Duodenal mucosa (tissue), 2 donors: ENCODE measurements around the gene ACKR2.

Experiments used
- H3K27ac ChIP-seq: one replicate; pipeline ENCODE4 v1.7.0; 2013; ENCODE audit warnings: low read depth, low read length
- H3K27me3 ChIP-seq, 2 donors: one replicate each; pipeline ENCODE4 v1.7.0; 2013; ENCODE audit warnings: low read length in 2 of 2, control low read depth in 1 of 2; ENCODE audit not compliant: insufficient read depth in 2 of 2, control insufficient read depth in 1 of 2
- H3K36me3 ChIP-seq, 2 donors: one replicate each; pipeline ENCODE4 v1.7.0; 2013; ENCODE audit warnings: low read length in 2 of 2, control low read depth in 1 of 2; ENCODE audit not compliant: insufficient read depth in 2 of 2, control insufficient read depth in 1 of 2
- H3K4me1 ChIP-seq, 2 donors: one replicate each; pipeline ENCODE4 v1.7.0; 2013; ENCODE audit warnings: low read length in 2 of 2, control low read depth in 1 of 2; ENCODE audit not compliant: insufficient read depth in 2 of 2, control insufficient read depth in 1 of 2
- H3K4me3 ChIP-seq, 2 donors: one replicate each; pipeline ENCODE4 v1.7.0; 2013; ENCODE audit warnings: low read length in 2 of 2, low read depth in 1 of 2
- H3K9ac ChIP-seq, 2 donors: one replicate each; pipeline ENCODE4 v1.7.0; 2013; ENCODE audit warnings: low read length in 2 of 2, low read depth in 1 of 2
- H3K9me3 ChIP-seq, 2 donors: one replicate each; pipeline ENCODE4 v1.7.0; 2013; ENCODE audit warnings: low read length in 2 of 2, control low read depth in 1 of 2; ENCODE audit not compliant: control insufficient read depth in 1 of 2

Gene ACKR2, protein sequence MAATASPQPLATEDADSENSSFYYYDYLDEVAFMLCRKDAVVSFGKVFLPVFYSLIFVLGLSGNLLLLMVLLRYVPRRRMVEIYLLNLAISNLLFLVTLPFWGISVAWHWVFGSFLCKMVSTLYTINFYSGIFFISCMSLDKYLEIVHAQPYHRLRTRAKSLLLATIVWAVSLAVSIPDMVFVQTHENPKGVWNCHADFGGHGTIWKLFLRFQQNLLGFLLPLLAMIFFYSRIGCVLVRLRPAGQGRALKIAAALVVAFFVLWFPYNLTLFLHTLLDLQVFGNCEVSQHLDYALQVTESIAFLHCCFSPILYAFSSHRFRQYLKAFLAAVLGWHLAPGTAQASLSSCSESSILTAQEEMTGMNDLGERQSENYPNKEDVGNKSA

DNA sequence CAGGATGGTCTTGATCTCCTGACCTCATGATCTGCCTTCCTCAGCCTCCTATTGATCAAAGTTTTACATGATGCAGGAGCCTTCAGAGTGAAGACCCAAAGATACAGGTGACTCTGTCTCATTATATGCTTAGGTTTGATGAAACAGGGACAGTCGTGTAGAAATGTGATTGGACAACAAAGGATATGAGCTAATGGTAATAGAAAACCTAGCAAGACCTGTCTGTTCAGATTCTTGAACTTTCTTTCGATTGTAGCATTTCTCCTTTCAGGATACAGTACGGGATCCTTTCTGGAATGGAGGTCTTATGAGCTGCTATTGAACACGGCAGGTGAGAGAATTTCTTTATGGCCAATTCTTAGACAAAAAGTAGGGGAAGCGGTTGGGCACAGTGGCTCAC is at the start of gene ACKR2:
Gene ACKR2 (plus strand): TSS at position 244 of the 400 bp plus-strand sequence. CDS start 55,058 bp downstream, outside the sequence.
- Histone ChIP-seq H3K27me3 (peaks cover 0 to 4% of the 10 kb centered on the region in 2 donors), H3K9me3 (no peaks in the 10 kb centered on the region), H3K4me1 (peaks cover 3 to 5% of the 10 kb centered on the region in 2 donors), H3K27ac (no peak within 1 kb of the TSS), H3K9ac (no peak within 1 kb of the TSS), H3K36me3 (no peaks in the 10 kb centered on the region), H3K4me3 (no peak within 1 kb of the TSS)

DNA sequence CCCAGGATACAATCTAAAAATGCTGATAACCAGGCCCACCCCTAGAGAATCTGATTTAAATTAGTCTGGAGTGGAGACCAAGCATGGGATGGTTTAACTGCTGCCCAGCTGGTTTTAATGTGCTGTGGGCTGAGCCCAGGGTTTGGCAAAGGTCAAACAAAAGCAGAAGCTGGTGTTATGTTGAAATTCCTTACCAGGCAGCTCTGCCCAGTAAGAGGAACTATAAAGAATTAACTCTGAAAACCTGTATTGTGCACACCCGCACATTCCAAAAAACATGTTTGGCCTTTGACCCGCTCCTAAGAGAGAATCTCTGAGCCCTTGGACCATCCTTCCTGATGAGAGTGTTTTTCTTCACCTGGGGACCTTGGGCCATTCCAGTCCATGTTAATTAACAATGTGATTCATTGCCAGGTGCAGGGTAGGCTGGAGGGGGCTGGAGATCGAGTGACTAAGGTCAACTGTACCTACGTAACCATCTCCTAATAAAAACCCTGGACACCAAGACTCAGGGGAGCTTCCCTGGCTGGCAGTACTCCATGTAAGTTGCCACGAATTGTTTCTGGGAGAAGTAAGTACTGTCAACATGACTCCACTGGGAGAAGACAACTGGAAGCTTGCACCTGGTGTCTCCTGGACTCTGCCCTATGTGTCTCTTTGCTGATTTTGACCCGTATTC is 47.1 kb upstream of the ACKR2 start:
- Histone ChIP-seq H3K36me3 (no peaks in the 10 kb centered on the region), H3K4me3 (no peak overlapping the region), H3K9me3 (no peaks in the 10 kb centered on the region), H3K4me1 (peaks cover 0 to 7% of the 10 kb centered on the region in 2 donors), H3K9ac (no peak overlapping the region), H3K27me3 (no peaks in the 10 kb centered on the region), H3K27ac (no peak overlapping the region)

DNA sequence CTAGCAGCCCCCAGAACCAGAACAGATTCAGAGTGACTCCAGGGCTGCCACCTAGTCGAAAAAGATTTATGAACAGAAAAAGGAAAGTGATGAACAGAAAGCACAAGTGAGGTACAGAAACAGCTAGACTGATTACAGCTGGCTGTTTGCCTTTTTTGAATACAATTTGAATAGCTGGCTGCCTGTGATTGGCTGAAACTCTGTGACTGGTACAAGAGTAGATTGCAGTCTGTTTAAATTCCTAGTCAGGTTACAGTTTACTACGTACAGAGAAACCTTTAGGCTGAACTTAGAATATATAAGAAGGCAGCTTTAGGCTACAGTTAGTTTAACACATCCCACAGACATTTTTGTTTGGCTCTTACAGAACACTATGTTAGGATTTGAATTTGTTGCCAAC is 46.2 kb upstream of the ACKR2 start:
- no peak overlapping the region for H3K27ac ChIP-seq
- H3K4me3 ChIP-seq = no peak overlapping the region
- H3K36me3 ChIP-seq = no peaks in the 10 kb centered on the region
- H3K9ac ChIP-seq = no peak overlapping the region
- peaks cover 0 to 7% of the 10 kb centered on the region in 2 donors for H3K4me1 ChIP-seq
- no peaks in the 10 kb centered on the region for H3K27me3 ChIP-seq
- no peaks in the 10 kb centered on the region for H3K9me3 ChIP-seq

DNA sequence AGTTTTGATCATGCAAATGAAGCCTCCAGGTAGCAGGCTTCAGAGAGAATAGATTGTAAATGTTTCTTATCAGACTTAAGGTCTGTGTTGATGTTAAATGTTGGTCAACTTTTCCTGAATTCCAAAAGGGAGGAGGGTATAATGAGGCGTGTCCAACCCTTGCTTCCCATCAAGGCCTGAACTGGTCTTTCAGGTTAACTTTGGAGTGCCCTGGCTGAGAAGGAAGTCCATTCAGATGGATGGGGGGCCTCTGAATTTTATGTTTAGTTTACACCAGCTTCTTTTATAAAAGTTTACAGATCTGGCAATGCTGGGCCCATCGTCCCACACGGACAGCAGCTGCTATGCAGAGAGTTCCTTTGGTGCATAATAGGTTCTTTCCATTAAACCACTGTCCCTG is 45.1 kb upstream of the ACKR2 start:
- Histone ChIP-seq H3K36me3 (no peaks in the 10 kb centered on the region), H3K4me3 (no peak overlapping the region), H3K9ac (no peak overlapping the region), H3K4me1 (peaks cover 0 to 7% of the 10 kb centered on the region in 2 donors), H3K27ac (no peak overlapping the region), H3K9me3 (no peaks in the 10 kb centered on the region), H3K27me3 (no peaks in the 10 kb centered on the region)

DNA sequence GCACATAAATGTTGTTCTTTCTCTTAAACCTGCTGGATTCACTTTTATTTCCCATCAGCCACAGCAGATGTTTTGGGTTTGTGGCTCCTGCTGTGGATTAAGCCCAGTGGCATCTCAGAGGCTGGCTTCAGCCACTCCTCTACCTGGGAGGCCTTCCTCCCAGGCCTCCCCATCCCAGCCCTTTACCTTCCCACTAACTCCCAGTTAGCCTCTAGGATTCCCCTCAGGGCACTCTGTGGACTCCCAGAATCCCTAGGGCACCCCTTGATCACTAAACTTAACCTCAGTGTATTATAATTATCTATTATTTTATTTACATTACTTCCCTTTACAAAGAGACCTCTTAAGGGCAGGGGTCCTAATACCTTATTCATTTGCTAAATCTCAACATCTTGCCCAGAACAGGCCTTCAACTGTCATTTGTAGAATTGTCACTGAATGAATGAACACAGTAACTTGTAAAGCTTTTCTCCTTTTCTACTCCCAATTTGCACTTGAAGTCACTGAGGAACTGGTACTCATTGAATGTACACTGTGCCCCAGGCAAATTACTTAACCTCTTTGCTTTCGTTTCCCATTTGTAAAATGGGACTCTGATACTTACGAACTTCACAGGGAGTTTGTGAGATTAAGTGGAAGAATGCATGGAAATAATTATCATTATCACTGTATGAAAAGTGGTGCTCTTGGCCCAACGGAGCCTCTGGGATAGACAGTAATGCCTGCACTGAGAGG is 44.5 kb upstream of the ACKR2 start:
- Histone ChIP-seq H3K9ac (no peak overlapping the region), H3K4me3 (no peak overlapping the region), H3K27ac (no peak overlapping the region), H3K9me3 (no peaks in the 10 kb centered on the region), H3K4me1 (peaks cover 0 to 7% of the 10 kb centered on the region in 2 donors), H3K27me3 (no peaks in the 10 kb centered on the region), H3K36me3 (no peaks in the 10 kb centered on the region)

DNA sequence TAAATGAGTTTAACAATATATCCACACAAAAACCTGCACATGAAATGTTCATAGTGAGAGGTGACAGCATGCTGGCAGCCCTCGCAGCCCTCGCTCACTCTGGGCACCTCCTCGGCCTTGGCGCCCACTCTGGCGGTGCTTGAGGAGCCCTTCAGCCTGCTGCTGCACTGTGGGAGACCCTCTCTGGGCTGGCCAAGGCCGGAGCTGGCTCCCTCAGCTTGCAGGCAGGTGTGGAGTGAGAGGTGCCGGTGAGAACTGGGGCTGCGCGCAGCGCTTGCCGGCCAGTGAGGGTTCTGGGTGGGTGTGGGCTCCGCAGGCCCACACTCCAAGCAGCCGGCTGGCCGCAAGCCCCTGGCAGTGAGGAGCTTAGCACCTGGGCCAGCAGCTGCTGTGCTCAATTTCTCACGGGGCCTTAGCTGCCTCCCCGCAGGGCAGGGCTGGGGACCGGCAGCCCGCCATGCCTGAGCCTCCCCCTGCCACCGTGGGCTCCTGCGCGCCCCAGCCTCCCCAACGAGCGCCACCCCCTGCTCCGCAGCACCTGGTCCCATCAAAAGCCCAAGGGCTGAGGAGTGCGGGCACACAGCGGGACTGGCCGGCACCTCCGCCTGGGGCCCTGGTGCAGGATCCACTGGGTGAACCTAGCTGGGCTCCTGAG is 39.6 kb upstream of the ACKR2 start:
- no peak overlapping the region for H3K4me3 ChIP-seq
- no peaks in the 10 kb centered on the region for H3K27me3 ChIP-seq
- no peaks in the 10 kb centered on the region for H3K9me3 ChIP-seq
- no peak overlapping the region for H3K9ac ChIP-seq
- H3K4me1 ChIP-seq = peaks cover 4 to 10% of the 10 kb centered on the region in 2 donors
- H3K27ac ChIP-seq = no peak overlapping the region
- H3K36me3 ChIP-seq = no peaks in the 10 kb centered on the region

DNA sequence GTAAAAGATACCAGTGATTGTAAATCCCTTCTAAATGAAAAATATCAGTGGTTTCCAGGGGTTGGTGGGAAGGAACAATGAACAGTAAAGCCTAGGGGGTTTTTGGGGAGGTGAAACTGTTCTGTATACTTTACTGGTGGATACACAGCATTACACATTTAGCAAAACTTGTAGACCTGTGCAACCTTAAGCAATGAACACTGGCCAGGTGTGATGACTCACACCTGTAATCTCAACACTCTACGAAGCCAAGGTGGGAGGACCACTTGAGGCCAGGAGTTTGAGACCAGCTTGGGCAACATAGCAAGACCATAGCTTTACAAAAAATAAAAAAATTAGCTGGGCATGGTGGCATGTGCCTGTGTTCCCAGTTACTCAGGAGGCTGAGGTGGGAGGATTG is 38.0 kb upstream of the ACKR2 start:
- no peaks in the 10 kb centered on the region for H3K9me3 ChIP-seq
- no peak overlapping the region for H3K9ac ChIP-seq
- no peaks in the 10 kb centered on the region for H3K36me3 ChIP-seq
- no peaks in the 10 kb centered on the region for H3K27me3 ChIP-seq
- peaks cover 4 to 10% of the 10 kb centered on the region in 2 donors for H3K4me1 ChIP-seq
- H3K27ac ChIP-seq = no peak overlapping the region
- H3K4me3 ChIP-seq = no peak overlapping the region

DNA sequence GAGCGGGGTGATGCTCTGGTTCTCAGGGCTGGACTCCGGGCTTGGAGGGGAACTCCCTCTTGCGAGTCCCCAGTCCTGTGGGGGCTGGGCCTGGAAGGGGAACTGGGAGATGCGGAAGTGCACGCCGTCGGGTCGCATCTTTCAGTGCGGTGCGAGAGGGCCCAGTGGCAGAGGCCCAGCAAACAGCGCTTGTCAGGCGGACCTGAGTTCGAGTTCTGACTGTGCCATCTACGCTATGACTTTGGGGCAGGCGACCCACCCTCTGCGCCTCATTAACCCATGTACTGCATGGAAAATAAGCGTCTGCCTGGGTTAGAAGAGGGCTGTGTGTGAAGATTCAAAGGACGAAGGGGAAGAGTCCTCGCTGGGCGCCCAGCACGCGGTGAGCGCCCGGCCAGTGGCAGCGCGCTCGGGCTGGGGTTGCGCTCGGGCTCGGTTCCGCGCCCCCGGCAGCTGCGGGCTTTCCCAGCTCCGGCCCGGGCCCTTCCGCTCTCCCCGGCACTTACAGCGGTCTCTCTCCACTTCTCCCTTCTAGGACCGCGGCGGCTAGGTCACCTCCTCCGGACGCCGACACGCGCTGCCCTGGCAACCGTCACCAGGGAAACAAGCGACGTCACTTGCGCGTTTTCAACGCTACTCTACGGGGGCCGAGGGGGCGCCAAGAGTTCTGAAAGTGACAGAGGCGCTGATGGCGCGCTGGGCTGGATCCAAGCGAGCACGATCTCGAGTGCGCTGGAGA is 36.4 kb upstream of the ACKR2 start, which contains the start of gene CCDC13:
Gene CCDC13 (minus strand): TSS at position 584 of the 739 bp plus-strand sequence. CDS start 14,908 bp downstream, outside the sequence.
- H3K27me3 ChIP-seq = no peaks in the 10 kb centered on the region
- peaks cover 4 to 10% of the 10 kb centered on the region in 2 donors for H3K4me1 ChIP-seq
- peak within 1 kb of the TSS; percentile 58 for H3K27ac ChIP-seq
- H3K9ac ChIP-seq = peak within 1 kb of the TSS; percentile 47 to 51
- no peaks in the 10 kb centered on the region for H3K9me3 ChIP-seq
- peak within 1 kb of the TSS; percentile 70 to 74 for H3K4me3 ChIP-seq
- H3K36me3 ChIP-seq = no peaks in the 10 kb centered on the region

DNA sequence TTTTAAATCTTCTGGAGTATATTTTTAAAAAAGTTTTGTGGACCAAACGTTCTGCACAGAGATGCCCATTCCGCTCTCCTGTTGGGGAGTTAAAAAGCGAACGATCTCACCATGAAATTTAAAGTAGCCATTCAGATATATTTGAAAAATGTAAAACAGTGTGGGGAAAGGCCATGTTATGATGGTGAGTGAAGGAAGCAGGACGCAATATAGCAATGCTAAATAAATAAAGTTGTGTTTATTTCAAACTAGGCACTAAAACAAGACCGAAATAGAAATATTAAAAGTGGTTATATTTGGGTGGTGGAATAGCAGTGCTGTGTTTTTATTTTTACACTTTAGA is 35.9 kb upstream of the ACKR2 start:
- H3K27ac ChIP-seq = peak overlapping the region; percentile 58

More for the DNA sequence above, 35.9 kb upstream of the ACKR2 start:
- Histone ChIP-seq H3K9me3 (no peaks in the 10 kb centered on the region), H3K4me1 (peaks cover 4 to 10% of the 10 kb centered on the region in 2 donors), H3K4me3 (peak overlapping the region; percentile 70 to 74), H3K27me3 (no peaks in the 10 kb centered on the region), H3K9ac (peak overlapping the region in 1 of 2 donors; percentile 51), H3K36me3 (no peaks in the 10 kb centered on the region)
